Mucosa of gallbladder (tissue), 1 donor: ENCODE measurements around the gene COPS3. TPM values are rescaled to one million over a fixed set of nuclear protein-coding genes. Genes with fewer than 3 reads are reported as not detected.

ENCODE experiments used
- DNase-seq: peaks from one replicate; pipeline ENCODE4 v3.0.0-alpha.2; 2020; ENCODE audit warnings: low spot score
- total RNA-seq: library from RNA; stranded (reverse); gene quantifications from one replicate; pipeline ENCODE4 v1.2.1, GENCODE V29; 2021
- donor health status: DM: no; HTN: no; CAD: no.

Gene COPS3
- total RNA-seq, 1 donor from 2014 or later: 43.8 TPM

- DNase-seq: no peak
These were observed 39.4 kb downstream of the COPS3 start for GRCh38 chr17:17241656-17242055.

- DNase-seq: no peak
These were observed 41.2 kb downstream of the COPS3 start for GRCh38 chr17:17239832-17240231.

- peak; percentile 92 for DNase-seq
These were observed 43.8 kb downstream of the COPS3 start, which contains the start of gene FLCN for GRCh38 chr17:17237026-17237799. FLCN (minus strand) TSS chr17:17237168; CDS start chr17:17228137, 9,031 bp downstream.

GRCh38 chr17:17236295-17237025 lies 44.6 kb downstream of the COPS3 start:
- peak; percentile 14 for DNase-seq

- no peak for DNase-seq
These were observed 45.6 kb downstream of the COPS3 start for GRCh38 chr17:17235212-17236174.

- DNase-seq: no peak
These were observed 48.8 kb downstream of the COPS3 start for GRCh38 chr17:17232303-17232621.

- no peak for DNase-seq
These were observed 49.3 kb downstream of the COPS3 start for GRCh38 chr17:17231621-17232302.

GRCh38 chr17:17229416-17230384 lies 51.3 kb downstream of the COPS3 start:
- no peak for DNase-seq

GRCh38 chr17:17228521-17229279 lies 52.3 kb downstream of the COPS3 start:
- no peak for DNase-seq

GRCh38 chr17:17227608-17228520 lies 53.2 kb downstream of the COPS3 start:
- DNase-seq: no peak

GRCh38 chr17:17226451-17227265 lies 54.4 kb downstream of the COPS3 start:
- no peak for DNase-seq

- no peak for DNase-seq
These were observed 55.1 kb downstream of the COPS3 start for GRCh38 chr17:17225901-17226300.

- no peak for DNase-seq
These were observed 56.9 kb downstream of the COPS3 start for GRCh38 chr17:17224137-17224536.

- no peak for DNase-seq
These were observed 57.3 kb downstream of the COPS3 start for GRCh38 chr17:17223736-17224135.

- DNase-seq: no peak
These were observed 59.7 kb downstream of the COPS3 start for GRCh38 chr17:17221329-17221728.

GRCh38 chr17:17220529-17220928 lies 60.5 kb downstream of the COPS3 start:
- no peak for DNase-seq

- DNase-seq: no peak
These were observed 63.1 kb downstream of the COPS3 start for GRCh38 chr17:17217995-17218394.

- no peak for DNase-seq
These were observed 64.3 kb downstream of the COPS3 start for GRCh38 chr17:17216776-17217175.
